ENCODE measurements around the gene IHH.

- TF ChIP-seq TCF12 (IDR thresholded peaks at IDR 0.05) (no peak), GABPA (IDR thresholded peaks at IDR 0.05; ENCODE audit: low read depth) (no peak), TAF1 (IDR thresholded peaks at IDR 0.05; ENCODE audit: borderline replicate concordance, low read depth, low read length) (no peak), EZH2phosphoT487 (IDR thresholded peaks at IDR 0.05; ENCODE audit: borderline replicate concordance, low read depth) (no peak), CTCF (IDR thresholded peaks at IDR 0.05) (no peak), SIN3A (IDR thresholded peaks at IDR 0.05; ENCODE audit: borderline replicate concordance, low read depth, low read length) (no peak), NFIC (IDR thresholded peaks at IDR 0.05; ENCODE audit: borderline replicate concordance) (no peak), POLR2AphosphoS5 (IDR thresholded peaks at IDR 0.05; ENCODE audit: low read depth, low read length) (no peak), EP300 (IDR thresholded peaks at IDR 0.05; ENCODE audit: borderline replicate concordance in 1 of 2, low read depth in 1 of 2, low read length in 1 of 2) (no peak), CHD2 (IDR thresholded peaks at IDR 0.05; ENCODE audit: low read length, partially characterized antibody) (no peak)
- TF ChIP-seq, protein P1, sequence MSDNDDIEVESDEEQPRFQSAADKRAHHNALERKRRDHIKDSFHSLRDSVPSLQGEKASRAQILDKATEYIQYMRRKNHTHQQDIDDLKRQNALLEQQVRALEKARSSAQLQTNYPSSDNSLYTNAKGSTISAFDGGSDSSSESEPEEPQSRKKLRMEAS (IDR thresholded peaks at IDR 0.05; ENCODE audit: low read depth), result no peak
- TF ChIP-seq, protein P2, sequence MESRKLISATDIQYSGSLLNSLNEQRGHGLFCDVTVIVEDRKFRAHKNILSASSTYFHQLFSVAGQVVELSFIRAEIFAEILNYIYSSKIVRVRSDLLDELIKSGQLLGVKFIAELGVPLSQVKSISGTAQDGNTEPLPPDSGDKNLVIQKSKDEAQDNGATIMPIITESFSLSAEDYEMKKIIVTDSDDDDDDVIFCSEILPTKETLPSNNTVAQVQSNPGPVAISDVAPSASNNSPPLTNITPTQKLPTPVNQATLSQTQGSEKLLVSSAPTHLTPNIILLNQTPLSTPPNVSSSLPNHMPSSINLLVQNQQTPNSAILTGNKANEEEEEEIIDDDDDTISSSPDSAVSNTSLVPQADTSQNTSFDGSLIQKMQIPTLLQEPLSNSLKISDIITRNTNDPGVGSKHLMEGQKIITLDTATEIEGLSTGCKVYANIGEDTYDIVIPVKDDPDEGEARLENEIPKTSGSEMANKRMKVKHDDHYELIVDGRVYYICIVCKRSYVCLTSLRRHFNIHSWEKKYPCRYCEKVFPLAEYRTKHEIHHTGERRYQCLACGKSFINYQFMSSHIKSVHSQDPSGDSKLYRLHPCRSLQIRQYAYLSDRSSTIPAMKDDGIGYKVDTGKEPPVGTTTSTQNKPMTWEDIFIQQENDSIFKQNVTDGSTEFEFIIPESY (IDR thresholded peaks at IDR 0.05; ENCODE audit: borderline replicate concordance, low read depth), result no peak
Measured at GRCh38 chr2:219042750-219043149, 18.0 kb downstream of the IHH start.
